Neural cell (in vitro differentiated cells): ENCODE results near the gene IGFBP7. TPM values are rescaled to one million over a fixed set of nuclear protein-coding genes. Genes with fewer than 3 reads are reported as not detected.

Source experiments
- H2AFZ ChIP-seq: fragments of 200-600, 300-800 bp; sonication (generic), shearing (Covaris generic); 2 replicates; pipeline ENCODE4 v1.6.0; 2014; ENCODE audit warnings: low read depth, mild to moderate bottlenecking, antibody characterized with exemption, low read length, moderate library complexity
- H3F3A ChIP-seq: fragments of 200-600 bp; shearing (Covaris generic); 2 replicates; pipeline ENCODE4 v1.6.1; 2016; ENCODE audit warnings: mild to moderate bottlenecking, moderate library complexity, mixed read lengths, antibody characterized with exemption, low read length; ENCODE audit not compliant: insufficient read depth, poor library complexity, severe bottlenecking
- H3K27ac ChIP-seq: fragments of 200-600, 300-800 bp; sonication (generic), shearing (Covaris generic); 2 replicates; pipeline ENCODE4 v1.5.1; 2014; ENCODE audit warnings: mild to moderate bottlenecking, low read length, moderate library complexity
- H3K27me3 ChIP-seq: fragments of 300-800, 200-600 bp; sonication (generic), shearing (Covaris generic); 2 replicates; pipeline ENCODE4 v1.6.0; 2014; ENCODE audit warnings: mild to moderate bottlenecking, low read depth, low read length, moderate library complexity; ENCODE audit not compliant: insufficient read depth
- H3K36me3 ChIP-seq: fragments of 300-800, 200-600 bp; sonication (generic), shearing (Covaris generic); 2 replicates; pipeline ENCODE4 v1.5.1; 2014; ENCODE audit warnings: mild to moderate bottlenecking, antibody characterized with exemption, low read length, moderate library complexity; ENCODE audit not compliant: insufficient read depth
- H3K4me2 ChIP-seq: fragments of 300-800, 200-600 bp; sonication (generic), shearing (Covaris generic); 2 replicates; pipeline ENCODE4 v1.6.0; 2014; ENCODE audit warnings: mild to moderate bottlenecking, low read length
- H3K4me3 ChIP-seq: fragments of 300-800, 200-600 bp; sonication (generic), shearing (Covaris generic); 2 replicates; pipeline ENCODE4 v1.5.1; 2014; ENCODE audit warnings: mild to moderate bottlenecking, low read length, moderate library complexity
- H3K79me2 ChIP-seq: fragments of 200-600 bp; shearing (Covaris generic); replicated peaks from 2 replicates; pipeline ENCODE4 v1.6.0; 2014; ENCODE audit warnings: mild to moderate bottlenecking, low read length, moderate library complexity; ENCODE audit not compliant: insufficient read depth
- H3K9ac ChIP-seq: fragments of 300-800, 200-600 bp; sonication (generic), shearing (Covaris generic); 2 replicates; pipeline ENCODE4 v1.6.1; 2016; ENCODE audit warnings: mild to moderate bottlenecking, low read length, mixed read lengths
- H3K9me2 ChIP-seq: fragments of 200-600 bp; shearing (Covaris generic); 2 replicates; pipeline ENCODE4 v1.6.1; 2016; ENCODE audit warnings: mild to moderate bottlenecking, low read length, mixed read lengths; ENCODE audit not compliant: insufficient read depth
- H3K9me3 ChIP-seq: fragments of 200-600, 300-800 bp; sonication (generic), shearing (Covaris generic); 2 replicates; pipeline ENCODE4 v1.6.1; 2016; ENCODE audit warnings: mild to moderate bottlenecking, mixed run types, low read length, moderate library complexity, mixed read lengths
- H4K20me1 ChIP-seq: fragments of 200-600 bp; shearing (Covaris generic); 2 replicates; pipeline ENCODE4 v1.6.1; 2016; ENCODE audit warnings: mild to moderate bottlenecking, mixed run types; ENCODE audit not compliant: insufficient read depth
- CTCF ChIP-seq: fragments of 450-650 bp; IDR thresholded peaks from 2 replicates; pipeline ENCODE4 v1.5.1; 2014; ENCODE audit warnings: antibody characterized with exemption, mild to moderate bottlenecking, moderate library complexity; ENCODE audit not compliant: poor library complexity, severe bottlenecking
- EP300 ChIP-seq: fragments of 450-650 bp; conservative IDR thresholded peaks from 2 replicates; pipeline ENCODE4 v1.6.1; 2014; ENCODE audit warnings: antibody characterized with exemption, mild to moderate bottlenecking, moderate library complexity; ENCODE audit not compliant: poor library complexity, severe bottlenecking
- EZH2 ChIP-seq: fragments of 200-600, 300-800 bp; shearing (Covaris generic), sonication (generic); IDR thresholded peaks from 2 replicates; pipeline ENCODE4 v1.6.1; 2014; ENCODE audit warnings: antibody characterized with exemption, low read length, borderline replicate concordance, mild to moderate bottlenecking; ENCODE audit not compliant: insufficient read depth, poor library complexity, severe bottlenecking
- MXI1 ChIP-seq: fragments of 450-650 bp; conservative IDR thresholded peaks from 2 replicates; pipeline ENCODE4 v1.6.1; 2014; ENCODE audit warnings: antibody characterized with exemption, mild to moderate bottlenecking; ENCODE audit not compliant: poor library complexity, severe bottlenecking
- POLR2AphosphoS5 ChIP-seq: IDR thresholded peaks from 2 replicates; pipeline ENCODE4 v1.6.1; 2012
- RAD21 ChIP-seq: fragments of 450-650 bp; conservative IDR thresholded peaks from 2 replicates; pipeline ENCODE4 v1.6.1; 2014; ENCODE audit warnings: antibody characterized with exemption, mild to moderate bottlenecking, moderate library complexity
- REST ChIP-seq: IDR thresholded peaks from 2 replicates; pipeline ENCODE4 v1.6.1; 2012; ENCODE audit warnings: borderline replicate concordance
- SMC3 ChIP-seq: fragments of 450-650 bp; conservative IDR thresholded peaks from 2 replicates; pipeline ENCODE4 v1.6.1; 2014; ENCODE audit warnings: antibody characterized with exemption, mild to moderate bottlenecking, moderate library complexity; ENCODE audit not compliant: poor library complexity
- TAF1 ChIP-seq: IDR thresholded peaks from 2 replicates; pipeline ENCODE4 v1.6.1; 2012; ENCODE audit warnings: low read depth
- polyA plus RNA-seq: library from polyadenylated mRNA; depleted of rRNA; stranded (reverse); fragments of >200 nt; gene quantifications from 2 replicates; pipeline ENCODE4 v1.2.3, GENCODE V29; 2014

Gene IGFBP7
- polyA plus RNA-seq, 1 donor from 2014 or later = 0.33 TPM

DNA sequence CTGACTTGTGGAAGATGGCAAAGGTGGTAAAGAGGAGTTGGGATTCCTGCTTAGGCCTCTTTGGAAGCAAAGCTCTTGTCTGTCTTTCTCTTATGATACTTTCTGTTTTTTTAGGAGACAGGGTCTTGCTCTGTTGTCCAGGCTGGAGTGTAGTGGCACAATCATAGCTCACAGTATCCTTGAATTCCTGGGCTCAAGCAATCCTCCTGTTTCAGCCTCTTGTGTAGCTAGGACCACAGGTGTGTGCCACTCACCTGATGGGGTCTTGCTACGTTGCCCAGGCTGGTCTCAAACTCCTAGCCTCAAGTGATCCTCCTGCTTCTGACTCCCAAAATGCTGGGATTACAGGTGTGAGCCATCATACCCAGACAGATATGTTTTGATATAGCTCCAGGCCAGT, 19.3 kb upstream of the IGFBP7 start:
- H3K9ac ChIP-seq = no peak overlapping the region
- no peak for TF ChIP-seq CTCF
- no peak for TF ChIP-seq MXI1
- TF ChIP-seq SMC3 = no peak
- no peak for TF ChIP-seq EP300
- no peak for TF ChIP-seq TAF1
- no peak for TF ChIP-seq EZH2
- TF ChIP-seq RAD21 = no peak
- no peak for TF ChIP-seq POLR2AphosphoS5
- no peak for TF ChIP-seq REST

GRCh38 chr4:57127361-57127760, 17.2 kb upstream of the IGFBP7 start:
- Histone ChIP-seq H3K4me3 (no peak overlapping the region), H3K9ac (no peak overlapping the region), H3K36me3 (no peaks in the 10 kb centered on the region), H3K27me3 (no peaks in the 10 kb centered on the region), H3K27ac (no peak overlapping the region), H3K9me2 (no peaks in the 10 kb centered on the region), H2AFZ (no peak overlapping the region), H3F3A (no peaks in the 10 kb centered on the region), H3K9me3 (no peaks in the 10 kb centered on the region), H3K79me2 (no peaks in the 10 kb centered on the region), H4K20me1 (no peaks in the 10 kb centered on the region), H3K4me2 (no peak overlapping the region)
- TF ChIP-seq EP300 (no peak), TAF1 (no peak), EZH2 (no peak), POLR2AphosphoS5 (no peak), MXI1 (no peak), SMC3 (no peak), CTCF (no peak), REST (no peak), RAD21 (no peak)

More for the DNA sequence above, 19.3 kb upstream of the IGFBP7 start:
- Histone ChIP-seq H3F3A (no peaks in the 10 kb centered on the region), H3K9me3 (no peaks in the 10 kb centered on the region), H2AFZ (no peak overlapping the region), H3K79me2 (no peaks in the 10 kb centered on the region), H3K36me3 (no peaks in the 10 kb centered on the region), H3K27ac (no peak overlapping the region), H4K20me1 (no peaks in the 10 kb centered on the region), H3K4me3 (no peak overlapping the region), H3K27me3 (no peaks in the 10 kb centered on the region), H3K4me2 (no peak overlapping the region), H3K9me2 (no peaks in the 10 kb centered on the region)
